ENCODE data around the gene CFAP69.
A peak's percentile ranks its signal among the peaks of the same experiment; 100 is the strongest.

The CFAP69 gene

GRCh38 chr7:90211391-90212148 is 33.4 kb upstream of the CFAP69 start, which contains the start of gene STEAP2:
Gene STEAP2, plus strand, starts transcription at chr7:90211740. Its CDS starts 13,343 bp downstream, at chr7:90225083.
- DNase-seq (ENCODE audit: low read depth) = peak; percentile 96
- peak within 1 kb of the TSS; percentile 77 for H3K4me3 ChIP-seq (ENCODE audit: low read length)
- TF ChIP-seq, protein P1, sequence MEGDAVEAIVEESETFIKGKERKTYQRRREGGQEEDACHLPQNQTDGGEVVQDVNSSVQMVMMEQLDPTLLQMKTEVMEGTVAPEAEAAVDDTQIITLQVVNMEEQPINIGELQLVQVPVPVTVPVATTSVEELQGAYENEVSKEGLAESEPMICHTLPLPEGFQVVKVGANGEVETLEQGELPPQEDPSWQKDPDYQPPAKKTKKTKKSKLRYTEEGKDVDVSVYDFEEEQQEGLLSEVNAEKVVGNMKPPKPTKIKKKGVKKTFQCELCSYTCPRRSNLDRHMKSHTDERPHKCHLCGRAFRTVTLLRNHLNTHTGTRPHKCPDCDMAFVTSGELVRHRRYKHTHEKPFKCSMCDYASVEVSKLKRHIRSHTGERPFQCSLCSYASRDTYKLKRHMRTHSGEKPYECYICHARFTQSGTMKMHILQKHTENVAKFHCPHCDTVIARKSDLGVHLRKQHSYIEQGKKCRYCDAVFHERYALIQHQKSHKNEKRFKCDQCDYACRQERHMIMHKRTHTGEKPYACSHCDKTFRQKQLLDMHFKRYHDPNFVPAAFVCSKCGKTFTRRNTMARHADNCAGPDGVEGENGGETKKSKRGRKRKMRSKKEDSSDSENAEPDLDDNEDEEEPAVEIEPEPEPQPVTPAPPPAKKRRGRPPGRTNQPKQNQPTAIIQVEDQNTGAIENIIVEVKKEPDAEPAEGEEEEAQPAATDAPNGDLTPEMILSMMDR (conservative IDR thresholded peaks at IDR 0.05; ENCODE audit: low read length) = peak; percentile 51

GRCh38 chr7:90212149-90212495 is 32.9 kb upstream of the CFAP69 start:
- TF ChIP-seq, protein P1 (conservative IDR thresholded peaks at IDR 0.05; ENCODE audit: low read length) = no peak
- DNase-seq (ENCODE audit: low read depth) = no peak
- H3K4me3 ChIP-seq (ENCODE audit: low read length) = peak overlapping the region; percentile 77

DNA sequence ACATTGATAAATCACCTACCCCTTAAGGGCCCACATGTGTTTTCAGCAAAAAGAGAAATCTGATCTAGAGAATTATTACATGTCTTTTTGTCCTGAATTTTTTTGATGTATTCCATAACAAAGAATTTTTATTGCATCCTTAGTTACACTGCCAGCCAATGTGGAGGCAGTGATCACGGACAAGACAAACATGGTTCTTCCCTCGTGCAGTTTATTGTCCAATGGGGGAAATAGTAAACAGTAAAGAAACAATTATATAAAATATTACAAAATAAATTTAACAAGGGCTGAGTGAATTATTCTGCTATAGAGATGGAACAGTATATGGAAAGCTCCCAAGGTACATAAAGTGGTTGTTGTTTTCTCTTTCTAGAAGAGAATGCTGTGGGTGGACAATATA is 31.5 kb upstream of the CFAP69 start:
- TF ChIP-seq, protein P1 (conservative IDR thresholded peaks at IDR 0.05; ENCODE audit: low read length) = no peak
- DNase-seq (ENCODE audit: low read depth) = no peak
- H3K4me3 ChIP-seq (ENCODE audit: low read length) = peak overlapping the region; percentile 77

DNA sequence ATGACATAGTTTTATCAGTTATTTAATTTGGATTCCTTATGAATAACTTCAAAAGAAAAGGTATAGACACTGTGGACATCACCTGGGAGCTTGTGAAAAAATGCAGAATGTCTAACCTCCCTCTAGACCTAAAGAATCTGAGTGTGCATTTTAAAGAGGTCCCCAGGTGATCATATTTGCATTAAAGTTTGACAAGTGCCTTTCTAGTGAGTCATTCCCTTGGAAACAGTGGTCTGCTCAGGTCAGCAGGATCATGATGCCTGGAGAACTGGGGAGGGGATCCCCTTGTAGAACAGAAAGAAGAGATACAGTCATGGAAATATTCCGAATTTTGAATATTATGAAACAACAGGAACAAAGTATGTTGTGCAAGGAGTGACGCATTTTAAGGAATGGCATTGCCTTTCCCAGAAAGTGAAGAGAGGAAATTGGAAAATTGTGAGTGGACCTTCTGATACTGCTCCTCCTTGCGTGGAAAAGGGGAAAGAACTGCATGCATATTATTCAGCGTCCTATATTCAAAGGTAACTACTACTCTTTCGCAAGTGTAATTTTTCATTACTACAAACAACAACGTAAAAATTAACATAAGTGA is 28.8 kb upstream of the CFAP69 start:
- TF ChIP-seq, protein P1 (conservative IDR thresholded peaks at IDR 0.05; ENCODE audit: low read length) = peak; percentile 35

DNA sequence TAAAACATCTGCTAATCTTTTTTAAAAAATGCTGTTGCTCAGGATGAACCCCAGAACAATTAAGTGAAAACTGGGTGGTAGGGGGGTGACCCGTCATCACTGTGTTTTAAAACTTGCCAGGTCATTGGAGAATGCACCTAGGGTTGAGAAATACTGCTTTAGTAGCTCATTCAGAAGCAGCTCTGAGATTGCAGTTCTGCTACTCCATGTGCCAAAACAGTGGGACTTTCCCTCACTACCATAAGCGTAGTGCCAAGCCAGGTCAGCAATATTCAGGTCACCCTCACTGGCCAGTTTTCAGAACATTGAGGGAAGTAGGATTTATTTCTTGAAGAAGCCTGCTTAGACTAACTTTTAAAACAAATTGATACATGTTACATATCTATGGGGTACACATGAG is 28.2 kb upstream of the CFAP69 start:
- TF ChIP-seq, protein P1 (conservative IDR thresholded peaks at IDR 0.05; ENCODE audit: low read length) = no peak
- DNase-seq (ENCODE audit: low read depth) = peak; percentile 30
- no peak overlapping the region for H3K4me3 ChIP-seq (ENCODE audit: low read length)

More for the DNA sequence above, 28.8 kb upstream of the CFAP69 start:
- DNase-seq (ENCODE audit: low read depth) = peak; percentile 69
- no peak overlapping the region for H3K4me3 ChIP-seq (ENCODE audit: low read length)

GRCh38 chr7:90222390-90222789 is 22.6 kb upstream of the CFAP69 start:
- no peak for DNase-seq (ENCODE audit: low read depth)
- H3K4me3 ChIP-seq (ENCODE audit: low read length) = no peak overlapping the region
- TF ChIP-seq, protein P1 (conservative IDR thresholded peaks at IDR 0.05; ENCODE audit: low read length) = no peak
